ENCODE data around the gene SOCS7.

DNA sequence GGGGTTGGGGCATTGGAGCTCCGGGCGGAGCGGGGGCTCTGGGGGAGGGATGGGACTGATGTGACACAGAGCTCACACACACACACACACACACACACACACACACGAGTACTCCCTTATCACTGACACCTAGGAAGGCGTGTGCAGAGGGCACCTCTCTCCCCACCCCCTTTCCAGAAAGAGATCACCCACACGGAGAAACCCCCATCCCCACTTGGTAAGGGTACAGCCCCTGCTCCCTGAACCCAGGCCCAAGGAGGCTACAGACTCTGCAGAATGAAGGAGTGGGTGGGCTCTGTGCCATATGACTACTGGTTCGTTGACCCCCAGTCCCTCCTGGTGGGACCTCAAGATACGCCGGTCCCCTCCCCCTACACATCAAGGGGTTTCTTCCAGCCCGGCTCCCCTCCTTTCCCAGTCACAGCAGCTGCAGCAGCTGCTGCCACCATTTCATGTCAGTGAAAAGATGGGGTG is 67.9 kb downstream of the SOCS7 start:
- TF ChIP-seq, protein P1, sequence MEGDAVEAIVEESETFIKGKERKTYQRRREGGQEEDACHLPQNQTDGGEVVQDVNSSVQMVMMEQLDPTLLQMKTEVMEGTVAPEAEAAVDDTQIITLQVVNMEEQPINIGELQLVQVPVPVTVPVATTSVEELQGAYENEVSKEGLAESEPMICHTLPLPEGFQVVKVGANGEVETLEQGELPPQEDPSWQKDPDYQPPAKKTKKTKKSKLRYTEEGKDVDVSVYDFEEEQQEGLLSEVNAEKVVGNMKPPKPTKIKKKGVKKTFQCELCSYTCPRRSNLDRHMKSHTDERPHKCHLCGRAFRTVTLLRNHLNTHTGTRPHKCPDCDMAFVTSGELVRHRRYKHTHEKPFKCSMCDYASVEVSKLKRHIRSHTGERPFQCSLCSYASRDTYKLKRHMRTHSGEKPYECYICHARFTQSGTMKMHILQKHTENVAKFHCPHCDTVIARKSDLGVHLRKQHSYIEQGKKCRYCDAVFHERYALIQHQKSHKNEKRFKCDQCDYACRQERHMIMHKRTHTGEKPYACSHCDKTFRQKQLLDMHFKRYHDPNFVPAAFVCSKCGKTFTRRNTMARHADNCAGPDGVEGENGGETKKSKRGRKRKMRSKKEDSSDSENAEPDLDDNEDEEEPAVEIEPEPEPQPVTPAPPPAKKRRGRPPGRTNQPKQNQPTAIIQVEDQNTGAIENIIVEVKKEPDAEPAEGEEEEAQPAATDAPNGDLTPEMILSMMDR (conservative IDR thresholded peaks at IDR 0.05; ENCODE audit: low read depth in 2 of 2) = no peak
- TF ChIP-seq EZH2 (IDR thresholded peaks at IDR 0.05; ENCODE audit: low read depth, unreplicated experiment) (no peak), REST (IDR thresholded peaks at IDR 0.05; ENCODE audit: unreplicated experiment) (no peak), ETS1 (IDR thresholded peaks at IDR 0.05) (no peak), POLR2AphosphoS5 (IDR thresholded peaks at IDR 0.05; ENCODE audit: low read depth) (no peak), EZH2phosphoT487 (IDR thresholded peaks at IDR 0.05; ENCODE audit: unreplicated experiment) (no peak), JUNB (IDR thresholded peaks at IDR 0.05; ENCODE audit: unreplicated experiment) (no peak), CREB1 (CRISPR knock-in tag; IDR thresholded peaks at IDR 0.05; ENCODE audit: low read depth) (no peak), ZNF114 (CRISPR knock-in tag; IDR thresholded peaks at IDR 0.05) (no peak), ZNF331 (CRISPR knock-in tag; IDR thresholded peaks at IDR 0.05; ENCODE audit: low read depth) (no peak), STAT1 (IDR thresholded peaks at IDR 0.05; ENCODE audit: unreplicated experiment) (no peak)
